ENCODE measurements around the gene SNCG.

SNCG gene

DNA sequence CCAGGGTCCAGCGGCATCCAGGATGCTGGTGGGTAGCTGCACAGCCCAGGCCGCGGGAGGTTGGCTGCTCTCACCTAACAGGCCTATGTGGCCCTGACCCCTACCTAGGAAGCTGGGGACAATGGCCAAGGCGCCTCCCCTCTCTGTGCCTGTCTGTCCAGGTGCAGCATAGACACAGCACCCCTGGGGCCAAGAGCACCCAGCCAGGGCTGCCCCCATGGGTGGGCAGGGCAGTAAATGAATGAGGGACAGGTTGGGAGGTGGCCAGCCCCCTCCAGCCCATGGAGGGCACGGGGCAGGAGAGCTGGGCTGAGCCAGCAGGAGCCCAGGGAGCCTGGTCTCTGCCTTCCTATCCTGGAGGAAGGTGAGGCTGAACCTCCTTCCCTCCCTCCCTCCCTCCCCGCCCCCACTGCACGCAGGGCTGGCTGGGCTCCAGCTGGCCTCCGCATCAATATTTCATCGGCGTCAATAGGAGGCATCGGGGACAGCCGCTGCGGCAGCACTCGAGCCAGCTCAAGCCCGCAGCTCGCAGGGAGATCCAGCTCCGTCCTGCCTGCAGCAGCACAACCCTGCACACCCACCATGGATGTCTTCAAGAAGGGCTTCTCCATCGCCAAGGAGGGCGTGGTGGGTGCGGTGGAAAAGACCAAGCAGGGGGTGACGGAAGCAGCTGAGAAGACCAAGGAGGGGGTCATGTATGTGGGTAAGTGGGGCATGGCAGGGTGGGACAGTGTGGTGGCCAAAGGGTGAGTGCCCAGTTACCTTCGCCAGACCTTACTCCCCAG lies at the start of gene SNCG:
Gene SNCG (plus strand): TSS at position 484 of the 785 bp plus-strand sequence. CDS start 99 bp downstream, at position 583.
- H3K4me3 ChIP-seq (ENCODE audit: low read length): peak within 1 kb of the TSS; percentile 5
- peak; percentile 24 for DNase-seq (ENCODE audit: low read depth)
- TF ChIP-seq, protein P1, sequence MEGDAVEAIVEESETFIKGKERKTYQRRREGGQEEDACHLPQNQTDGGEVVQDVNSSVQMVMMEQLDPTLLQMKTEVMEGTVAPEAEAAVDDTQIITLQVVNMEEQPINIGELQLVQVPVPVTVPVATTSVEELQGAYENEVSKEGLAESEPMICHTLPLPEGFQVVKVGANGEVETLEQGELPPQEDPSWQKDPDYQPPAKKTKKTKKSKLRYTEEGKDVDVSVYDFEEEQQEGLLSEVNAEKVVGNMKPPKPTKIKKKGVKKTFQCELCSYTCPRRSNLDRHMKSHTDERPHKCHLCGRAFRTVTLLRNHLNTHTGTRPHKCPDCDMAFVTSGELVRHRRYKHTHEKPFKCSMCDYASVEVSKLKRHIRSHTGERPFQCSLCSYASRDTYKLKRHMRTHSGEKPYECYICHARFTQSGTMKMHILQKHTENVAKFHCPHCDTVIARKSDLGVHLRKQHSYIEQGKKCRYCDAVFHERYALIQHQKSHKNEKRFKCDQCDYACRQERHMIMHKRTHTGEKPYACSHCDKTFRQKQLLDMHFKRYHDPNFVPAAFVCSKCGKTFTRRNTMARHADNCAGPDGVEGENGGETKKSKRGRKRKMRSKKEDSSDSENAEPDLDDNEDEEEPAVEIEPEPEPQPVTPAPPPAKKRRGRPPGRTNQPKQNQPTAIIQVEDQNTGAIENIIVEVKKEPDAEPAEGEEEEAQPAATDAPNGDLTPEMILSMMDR (IDR thresholded peaks at IDR 0.05; ENCODE audit: insufficient read depth, low read depth, low read length, missing control alignments): no peak

DNA sequence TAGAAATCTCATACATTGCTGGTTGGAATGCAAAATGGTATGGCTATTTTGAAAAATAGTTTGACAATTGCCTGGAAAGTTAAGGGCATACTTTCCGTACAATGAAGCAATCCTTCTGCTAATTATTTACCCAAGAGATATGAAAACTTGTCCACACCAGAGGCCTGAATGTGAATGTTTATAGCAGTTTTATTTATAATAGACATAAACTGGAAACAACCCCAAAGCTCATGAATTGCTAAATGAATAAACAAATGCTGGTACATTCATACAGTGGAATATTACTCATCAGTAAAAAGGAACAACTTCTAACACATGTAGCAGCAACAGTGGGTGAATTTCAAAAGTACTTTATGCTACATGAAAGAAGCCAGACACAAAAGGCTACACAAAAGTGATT lies 43.7 kb upstream of the SNCG start:
- DNase-seq (ENCODE audit: low read depth): no peak
- TF ChIP-seq, protein P1 (IDR thresholded peaks at IDR 0.05; ENCODE audit: insufficient read depth, low read depth, low read length, missing control alignments): no peak
- no peak overlapping the region for H3K4me3 ChIP-seq (ENCODE audit: low read length)

DNA sequence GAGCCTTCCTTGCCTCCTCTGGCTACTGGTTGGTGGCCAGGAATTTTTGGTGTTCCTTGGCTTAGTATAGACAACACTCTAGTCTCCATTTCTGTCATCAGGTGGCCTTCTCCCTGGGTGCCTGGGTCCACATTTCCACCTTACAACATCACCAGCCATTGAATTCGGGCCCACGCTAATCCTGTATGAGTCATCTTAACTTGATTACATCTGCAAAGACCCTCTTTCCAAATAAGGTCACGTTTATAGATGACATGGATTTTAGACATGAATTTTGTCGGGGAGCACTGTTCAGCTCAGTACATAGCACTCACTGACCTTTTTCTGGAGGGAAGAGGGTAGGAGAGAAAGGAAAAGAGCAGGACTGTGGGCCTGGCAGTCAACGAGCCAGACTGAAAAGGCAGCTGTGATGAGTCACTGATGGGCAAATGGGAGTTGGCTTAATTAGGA lies 40.4 kb upstream of the SNCG start:
- DNase-seq (ENCODE audit: low read depth): peak; percentile 41
- H3K4me3 ChIP-seq (ENCODE audit: low read length): no peak overlapping the region
- TF ChIP-seq, protein P1 (IDR thresholded peaks at IDR 0.05; ENCODE audit: insufficient read depth, low read depth, low read length, missing control alignments): no peak

DNA sequence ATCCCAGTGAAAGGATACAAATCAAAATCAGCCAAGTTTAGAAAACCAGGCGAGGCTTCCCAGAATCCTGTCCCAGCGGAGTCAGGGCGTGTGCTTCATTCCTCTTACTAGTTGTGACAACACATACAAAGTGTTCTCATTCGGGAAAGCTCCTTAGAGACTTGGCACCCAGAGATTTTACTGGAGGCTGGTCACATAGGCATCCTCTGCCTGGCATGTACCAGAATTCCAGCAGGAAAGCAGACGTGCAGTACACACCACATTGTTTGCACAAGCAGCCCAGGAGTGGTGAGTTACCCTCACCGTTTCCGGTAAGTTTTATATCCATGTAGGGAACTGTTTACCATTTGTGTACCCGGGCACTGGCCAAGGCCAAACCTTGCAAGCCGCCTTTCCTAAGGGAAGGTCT lies 35.8 kb upstream of the SNCG start:
- TF ChIP-seq, protein P1 (IDR thresholded peaks at IDR 0.05; ENCODE audit: insufficient read depth, low read depth, low read length, missing control alignments): no peak
- DNase-seq (ENCODE audit: low read depth): no peak
- no peak overlapping the region for H3K4me3 ChIP-seq (ENCODE audit: low read length)

DNA sequence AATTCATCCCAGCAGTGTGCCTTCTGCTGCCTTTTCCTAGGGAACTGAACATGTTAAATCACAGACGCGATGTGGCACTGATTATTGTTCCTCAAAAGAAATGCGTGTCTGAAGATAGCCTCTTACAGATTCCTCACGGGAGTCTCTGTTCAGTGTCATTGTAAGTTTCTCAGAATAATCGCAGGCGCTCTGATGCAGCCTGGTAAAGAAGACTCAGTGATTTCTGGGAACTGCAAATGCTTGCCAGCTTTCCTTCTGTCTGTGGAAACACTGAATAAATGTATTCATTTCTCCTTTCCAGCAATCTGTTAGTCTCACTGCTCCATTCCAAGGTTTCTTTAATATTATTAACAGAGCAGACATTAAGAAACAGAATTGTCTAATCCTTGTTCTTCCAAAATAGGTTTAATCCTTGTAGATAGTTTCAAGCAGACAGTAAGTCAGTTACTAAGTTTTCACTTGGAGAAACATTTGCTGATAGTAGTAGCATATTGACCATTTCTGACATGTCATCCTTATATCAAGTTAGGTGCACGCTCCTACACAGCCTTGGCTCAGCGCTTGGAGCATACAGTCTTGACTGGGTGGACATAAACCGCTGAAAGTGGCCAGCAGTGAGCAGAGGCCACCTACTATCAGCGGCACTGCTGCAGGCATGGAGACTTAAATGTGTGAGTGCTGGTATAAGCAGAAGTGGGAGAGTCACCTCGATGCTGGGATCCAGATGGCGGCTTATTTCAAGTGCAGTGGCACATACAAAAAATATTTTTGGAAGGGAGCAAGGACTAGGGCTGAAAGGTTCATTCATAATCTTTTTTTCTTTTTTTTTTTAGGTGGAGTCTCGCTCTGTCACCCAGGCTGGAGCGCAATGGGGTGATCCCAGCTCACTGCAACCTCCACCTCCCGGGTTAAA lies 28.7 kb upstream of the SNCG start:
- no peak for DNase-seq (ENCODE audit: low read depth)
- TF ChIP-seq, protein P1 (IDR thresholded peaks at IDR 0.05; ENCODE audit: insufficient read depth, low read depth, low read length, missing control alignments): no peak
- H3K4me3 ChIP-seq (ENCODE audit: low read length): no peak overlapping the region

DNA sequence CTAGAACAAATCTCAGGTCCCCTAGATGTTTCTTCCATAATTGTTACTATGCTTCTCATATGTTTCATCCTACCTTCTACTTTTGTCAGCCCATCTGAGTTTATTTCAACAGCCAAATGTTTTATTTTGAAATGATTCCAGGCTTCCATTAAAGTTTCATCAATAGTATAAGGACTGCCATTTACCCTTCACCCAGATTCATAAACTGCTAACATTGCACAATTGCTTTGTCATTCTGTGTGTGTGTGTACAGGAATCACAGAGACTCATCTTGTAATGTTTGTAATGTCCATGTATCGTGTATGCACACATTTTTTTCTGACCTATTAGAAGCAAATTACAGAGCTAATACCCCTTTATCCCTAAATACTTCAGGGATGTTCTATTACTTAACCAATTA lies 26.5 kb upstream of the SNCG start:
- DNase-seq (ENCODE audit: low read depth): peak; percentile 79
- no peak overlapping the region for H3K4me3 ChIP-seq (ENCODE audit: low read length)
- TF ChIP-seq, protein P1 (IDR thresholded peaks at IDR 0.05; ENCODE audit: insufficient read depth, low read depth, low read length, missing control alignments): no peak
